Adrenal gland (tissue), 12 donors: Measurements from ENCODE around the gene FKBP1B. TPM values are rescaled to one million over a fixed set of nuclear protein-coding genes. Genes with fewer than 3 reads are reported as not detected.

Experiments used
- DNase-seq, 7 donors: peaks; one replicate each; pipeline ENCODE4 v3.0.0-alpha.2; 2019 to 2020
- H3K27ac ChIP-seq, 5 donors: fragments of 200-600 bp; sonication (generic) in 4 of 5; 1 replicate in 3 of 5; 2 replicates in 2 of 5; pipeline versions ENCODE4 v1.5.1 to v1.8.0; 2016 to 2020; ENCODE audit warnings: mild to moderate bottlenecking in 1 of 5
- H3K27me3 ChIP-seq: fragments of 200-600 bp; 2 replicates; pipeline ENCODE4 v1.8.0; 2021
- H3K36me3 ChIP-seq, 2 donors: fragments of 200-600 bp; replicated peaks in 1 of 2; 1 replicate in 1 of 2; 2 replicates in 1 of 2; pipeline versions ENCODE4 v1.5.1 to v1.8.0; 2018 to 2022
- H3K4me1 ChIP-seq, 2 donors: fragments of 200-600 bp; replicated peaks in 1 of 2; 1 replicate in 1 of 2; 2 replicates in 1 of 2; pipeline versions ENCODE4 v1.5.1 to v1.8.0; 2018 to 2021
- H3K4me3 ChIP-seq, 4 donors: fragments of 200-600 bp; sonication (generic) in 3 of 4; one replicate each; pipeline ENCODE4 v1.5.1; 2016 to 2018
- H3K9me3 ChIP-seq, 3 donors: fragments of 200-600 bp; sonication (generic) in 1 of 3; replicated peaks in 1 of 3; 1 replicate in 2 of 3; 2 replicates in 1 of 3; pipeline versions ENCODE4 v1.5.1 to v1.8.0; 2016 to 2021
- CTCF ChIP-seq, 6 experiments: fragments of 450-650 bp in 4 of 6; fragments of 200-600 bp in 2 of 6; sonication (generic) in 1 of 6; IDR thresholded peaks; 1 replicate in 5 of 6; 2 replicates in 1 of 6; pipeline versions ENCODE4 v1.5.1 to v1.8.0; 2016 to 2021; ENCODE audit warnings: antibody characterized with exemption in 6 of 6, mild to moderate bottlenecking in 2 of 6, moderate library complexity in 1 of 6
- POLR2A ChIP-seq, 2 donors: fragments of 450-650 bp; IDR thresholded peaks; one replicate each; pipeline ENCODE4 v1.6.1; 2017; ENCODE audit warnings: antibody characterized with exemption in 2 of 2, mild to moderate bottlenecking in 2 of 2, moderate library complexity in 1 of 2
- WGBS, 4 donors: extraction: QIAGEN DNeasy Blood & Tissue Kit in 2 of 4; methylation state at CpG; one replicate each; pipeline versions ENCODE4 v1.1.5 to v1.1.7; 2013 to 2017; 5-methylcytosine and 5-hydroxymethylcytosine counted together
- intact Hi-C, 2 donors: fragments of 100-400 bp; cut with DNase I; formaldehyde crosslinking; loops; one replicate each; pipeline versions ENCODE4 v1.14.1 to v1.15.0; 2022 to 2023
- polyA plus RNA-seq, 3 donors: library from polyadenylated mRNA; stranded (reverse); fragments of 200-250 nt in 2 of 3; fragments of 350-450 nt in 1 of 3; fragmentation: Illumina TruSeq in 1 of 3; extraction: RNeasy Lipid Tissue Mini Kit (QIAGEN cat#74804) in 1 of 3; gene quantifications; one replicate each; pipeline ENCODE4 v1.2.3, GENCODE V29; 2013 to 2014
- total RNA-seq, 9 donors: library from RNA; depleted of rRNA in 4 of 9; stranded (reverse); fragments of >200 nt in 4 of 9; fragments of 120-200 nt in 1 of 9; fragmentation: NEBNext Ultra II Directional in 1 of 9; extraction: Animal tissue kit (Norgen Biotek cat#: 25700) in 1 of 9; gene quantifications; one replicate each; pipeline versions ENCODE4 v1.1.0 to v1.2.4, GENCODE V29; 2013 to 2023
- donor health status: healthy with polysubstance abuse.
- donor health status: Bipolar disorder and iron deficiency.
- donor health status: DM: yes; HTN: yes; CAD: no.
- donor health status: DM: no; HTN: no; CAD: no.
- donor health status: DM: no; HTN: no; CAD: no.
- donor health status: DM: yes; HTN: yes; CAD: no.

Gene FKBP1B
- total and polyA plus RNA-seq, 12 donors = 3.7 to 18.2 (median 6.4) TPM

GRCh38 chr2:24077535-24077877 lies 28.0 kb downstream of the FKBP1B start:
- DNase-seq = no peak
- TF ChIP-seq POLR2A (IDR thresholded peaks at IDR 0.05) (no peak), CTCF (IDR thresholded peaks at IDR 0.05) (no peak)
- WGBS, 4 donors = 5 to 13% (median 8%) methylated on average over 8 to 9 of the region's 9 CpGs
- Histone ChIP-seq H3K27me3 (no peaks in the 10 kb centered on the region), H3K9me3 (no peaks in the 10 kb centered on the region), H3K27ac (peak overlapping the region; percentile 68 to 96 (median 84)), H3K36me3 (peaks cover 0 to 28% of the 10 kb centered on the region in 2 donors), H3K4me3 (peak overlapping the region in 3 of 4 donors; percentile 42 to 90 (median 66)), H3K4me1 (peaks cover 14 to 20% of the 10 kb centered on the region in 2 donors)
- intact Hi-C loops = loop anchor here (5.0 to 10.0 kb wide), 2 partner anchors 150 to 153 kb away; partner anchors contain the start of gene ATAD2B (in 2 of the 2)

GRCh38 chr2:24077879-24078278 lies 28.3 kb downstream of the FKBP1B start:
- Histone ChIP-seq H3K9me3 (no peaks in the 10 kb centered on the region), H3K27me3 (no peaks in the 10 kb centered on the region), H3K36me3 (peaks cover 0 to 25% of the 10 kb centered on the region in 2 donors), H3K4me3 (peak overlapping the region in 1 of 4 donors; percentile 66), H3K27ac (peak overlapping the region in 3 of 5 donors; percentile 84 to 96 (median 88)), H3K4me1 (peaks cover 14 to 20% of the 10 kb centered on the region in 2 donors)
- 72 to 80% (median 74%) methylated on average over 2 of the region's 2 CpGs for WGBS, 4 donors
- no peak for TF ChIP-seq POLR2A (IDR thresholded peaks at IDR 0.05)
- TF ChIP-seq CTCF (IDR thresholded peaks at IDR 0.05) = no peak
- intact Hi-C loops = loop anchor here (5.0 to 10.0 kb wide), 2 partner anchors 151 to 153 kb away; partner anchors contain the start of gene ATAD2B (in 2 of the 2)
- no peak for DNase-seq

- H3K4me3 ChIP-seq = no peak overlapping the region
- DNase-seq = no peak
- no peaks in the 10 kb centered on the region for H3K9me3 ChIP-seq
- peaks cover 0 to 15% of the 10 kb centered on the region in 2 donors for H3K36me3 ChIP-seq
- no peak for TF ChIP-seq CTCF (IDR thresholded peaks at IDR 0.05)
- TF ChIP-seq POLR2A (IDR thresholded peaks at IDR 0.05) = no peak
- WGBS, 4 donors = 66 to 92% (median 82%) methylated on average over 2 of the region's 2 CpGs
- peaks cover 13 to 27% of the 10 kb centered on the region in 2 donors for H3K4me1 ChIP-seq
- no peak overlapping the region for H3K27ac ChIP-seq
- intact Hi-C loops = loop anchor here (10.0 kb wide), 1 partner anchor 256 kb away; no protein-coding TSS in a partner anchor
- H3K27me3 ChIP-seq = no peaks in the 10 kb centered on the region
Measured at GRCh38 chr2:24080701-24081100, 31.2 kb downstream of the FKBP1B start.

- H3K9me3 ChIP-seq = no peaks in the 10 kb centered on the region
- peaks cover 6 to 20% of the 10 kb centered on the region in 2 donors for H3K4me1 ChIP-seq
- peak overlapping the region in 1 of 4 donors; percentile 68 for H3K4me3 ChIP-seq
- WGBS, 4 donors = 68 to 90% (median 78%) methylated on average over 3 to 8 of the region's 8 CpGs
- peak in 1 of 7 donors; percentile 15 for DNase-seq
- H3K27me3 ChIP-seq = no peaks in the 10 kb centered on the region
- intact Hi-C loops = loop anchor here (10.0 kb wide), 1 partner anchor 258 kb away; no protein-coding TSS in a partner anchor
- peaks cover 0 to 21% of the 10 kb centered on the region in 2 donors for H3K36me3 ChIP-seq
- H3K27ac ChIP-seq = peak overlapping the region; percentile 45 to 95 (median 80)
- TF ChIP-seq POLR2A (IDR thresholded peaks at IDR 0.05) (no peak), CTCF (IDR thresholded peaks at IDR 0.05) (no peak)
Measured at GRCh38 chr2:24082787-24083566, 33.4 kb downstream of the FKBP1B start.
